Natural killer cell treated with Interleukin-12 subunit alpha and Interleukin-12 subunit beta and Interleukin-15 and Interleukin-18, amount 100 ng/mL, for 72 hours (primary cell): Measurements from ENCODE around the gene AGBL4. TPM values are rescaled to one million over a fixed set of nuclear protein-coding genes. Genes with fewer than 3 reads are reported as not detected.

Experiments used
- ATAC-seq, 2 donors: fragments of 150-1000 bp; cut with Tn5 transposase in 1 of 2; sonication (Bioruptor Pico), chemical (Tn5 transposase) in 1 of 2; 2 replicates each; pipeline ENCODE4 v1.10.0; 2021
- DNase-seq: peaks from one replicate; pipeline ENCODE4 v3.0.0; 2022; ENCODE audit warnings: low spot score
- H3K27ac Mint-ChIP-seq, 2 donors: 1 replicate in 1 of 2; 2 replicates in 1 of 2; pipeline ENCODE4 v1.8.0; 2022; ENCODE audit warnings: mixed read lengths in 2 of 2, mild to moderate bottlenecking in 1 of 2, moderate library complexity in 1 of 2
- H3K27me3 Mint-ChIP-seq, 2 donors: 1 replicate in 1 of 2; 2 replicates in 1 of 2; pipeline ENCODE4 v1.8.0; 2022; ENCODE audit warnings: mixed read lengths in 2 of 2
- H3K36me3 Mint-ChIP-seq: one replicate; pipeline ENCODE4 v1.8.0; 2022; ENCODE audit warnings: mixed read lengths
- H3K4me1 Mint-ChIP-seq, 2 donors: 1 replicate in 1 of 2; 2 replicates in 1 of 2; pipeline ENCODE4 v1.8.0; 2022; ENCODE audit warnings: low read depth in 2 of 2, mixed read lengths in 2 of 2, mild to moderate bottlenecking in 1 of 2
- H3K4me3 Mint-ChIP-seq: one replicate; pipeline ENCODE4 v1.8.0; 2022; ENCODE audit warnings: mixed read lengths
- H3K9me3 Mint-ChIP-seq: 2 replicates; pipeline ENCODE4 v1.8.0; 2022; ENCODE audit warnings: mixed read lengths
- total RNA-seq, 2 donors: library from RNA; stranded (reverse); gene quantifications; one replicate each; pipeline ENCODE4 v1.2.3, GENCODE V29; 2022

The AGBL4 gene
- total RNA-seq, 2 donors from 2014 or later: 0.19 TPM; not detected in 1

DNA sequence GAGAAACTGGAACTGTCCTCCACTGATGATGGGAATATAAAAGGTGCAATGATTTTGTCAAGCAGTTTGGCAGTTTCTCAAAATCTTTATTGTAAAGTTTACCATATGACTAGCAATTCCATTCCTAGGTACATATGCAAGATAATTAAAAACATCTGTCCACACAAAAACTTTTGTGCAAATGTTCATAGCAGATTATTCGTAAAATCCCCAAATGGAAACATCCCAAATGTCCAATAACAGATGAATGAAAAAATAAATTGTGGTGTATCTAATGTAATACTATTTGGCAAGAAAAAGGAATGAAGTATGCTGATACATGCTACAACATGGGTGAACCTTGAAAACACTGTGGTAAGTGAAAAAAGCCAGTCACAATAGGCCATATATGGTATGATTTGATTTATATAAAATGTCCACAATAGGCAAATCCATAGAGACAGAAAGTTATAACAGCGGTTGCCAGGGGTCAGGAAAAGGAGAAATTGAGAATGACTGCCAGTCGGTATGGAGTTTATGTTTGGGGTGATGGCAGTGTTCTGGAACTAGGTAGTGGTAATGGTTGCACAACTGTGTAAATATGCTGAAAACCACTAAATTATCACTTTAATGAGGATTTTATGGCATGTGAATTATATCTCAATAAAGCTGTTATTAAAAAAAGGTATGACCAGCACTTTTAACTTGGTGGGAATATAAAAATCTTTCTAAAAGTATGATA is 1165.4 kb downstream of the AGBL4 start:
- no peaks in the 10 kb centered on the region for H3K27me3 Mint-ChIP-seq
- no peak for DNase-seq
- no peaks in the 10 kb centered on the region for H3K4me1 Mint-ChIP-seq
- H3K9me3 Mint-ChIP-seq: peaks cover 10% of the 10 kb centered on the region
- no peaks in the 10 kb centered on the region for H3K36me3 Mint-ChIP-seq
- no peak for ATAC-seq
- H3K4me3 Mint-ChIP-seq: no peak overlapping the region
- no peak overlapping the region for H3K27ac Mint-ChIP-seq

GRCh38 chr1:48853006-48853405 is 1170.7 kb downstream of the AGBL4 start:
- peaks cover 3% of the 10 kb centered on the region for H3K9me3 Mint-ChIP-seq
- H3K4me3 Mint-ChIP-seq: no peak overlapping the region
- ATAC-seq: no peak

DNA sequence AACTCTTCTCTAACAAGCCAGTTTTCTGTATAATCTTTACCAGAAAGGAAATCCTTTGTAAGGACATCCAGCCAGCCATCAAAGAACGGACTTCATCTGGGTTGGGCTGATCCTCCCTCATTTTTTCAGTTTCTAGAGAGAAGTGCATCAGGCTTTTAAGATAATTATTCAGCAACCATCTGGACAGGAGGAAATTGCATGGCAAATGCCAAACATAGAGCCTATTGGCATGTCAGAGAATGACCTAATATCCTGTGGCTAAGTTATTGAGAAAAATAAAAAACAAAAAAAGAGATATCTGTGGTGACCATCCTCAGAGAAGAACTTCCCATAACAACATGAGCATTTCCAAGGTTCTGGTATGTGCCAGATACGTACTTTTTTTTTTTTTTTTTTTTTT is 1172.1 kb downstream of the AGBL4 start:
- Mint-ChIP-seq H3K9me3 (peaks cover 3% of the 10 kb centered on the region), H3K27me3 (no peaks in the 10 kb centered on the region), H3K4me1 (no peaks in the 10 kb centered on the region), H3K36me3 (no peaks in the 10 kb centered on the region), H3K27ac (no peak overlapping the region), H3K4me3 (no peak overlapping the region)
- ATAC-seq (no peak), DNase-seq (no peak)

More at GRCh38 chr1:48853006-48853405, 1170.7 kb downstream of the AGBL4 start:
- no peak for DNase-seq
- Mint-ChIP-seq H3K27ac (no peak overlapping the region), H3K27me3 (no peaks in the 10 kb centered on the region), H3K4me1 (no peaks in the 10 kb centered on the region), H3K36me3 (no peaks in the 10 kb centered on the region)

- Mint-ChIP-seq H3K4me3 (no peak overlapping the region), H3K27ac (no peak overlapping the region), H3K4me1 (no peaks in the 10 kb centered on the region), H3K9me3 (peaks cover 3% of the 10 kb centered on the region), H3K27me3 (peaks cover 4 to 8% of the 10 kb centered on the region in 2 donors), H3K36me3 (no peaks in the 10 kb centered on the region)
- DNase-seq (no peak), ATAC-seq (no peak)
Observed at GRCh38 chr1:48848035-48848434, 1175.7 kb downstream of the AGBL4 start.

DNA sequence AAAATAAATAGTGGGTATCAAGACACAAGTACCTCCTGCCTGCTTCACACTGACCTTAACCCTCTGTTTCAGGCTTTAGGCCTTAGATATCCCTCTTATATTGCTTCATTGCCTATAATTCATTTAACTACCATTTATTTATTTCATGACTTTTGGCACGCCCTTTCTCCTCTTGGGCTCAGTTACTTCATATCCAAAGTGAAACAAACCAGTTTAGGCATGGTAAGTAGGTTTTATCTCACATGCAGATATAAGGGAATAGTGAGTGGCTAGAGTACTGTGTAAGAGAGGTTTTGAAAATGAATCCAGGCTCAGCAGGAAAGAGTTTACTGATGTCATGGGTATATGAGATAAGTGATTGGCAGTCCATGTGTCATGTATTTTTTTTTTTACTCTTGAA is 1177.3 kb downstream of the AGBL4 start:
- Mint-ChIP-seq H3K4me1 (no peaks in the 10 kb centered on the region), H3K27me3 (peaks cover 4 to 17% of the 10 kb centered on the region in 2 donors), H3K36me3 (no peaks in the 10 kb centered on the region), H3K9me3 (no peaks in the 10 kb centered on the region), H3K27ac (no peak overlapping the region), H3K4me3 (no peak overlapping the region)
- ATAC-seq (no peak), DNase-seq (no peak)

- no peaks in the 10 kb centered on the region for H3K9me3 Mint-ChIP-seq
- H3K27me3 Mint-ChIP-seq: peaks cover 7 to 21% of the 10 kb centered on the region in 2 donors
- no peaks in the 10 kb centered on the region for H3K4me1 Mint-ChIP-seq
- no peak overlapping the region for H3K4me3 Mint-ChIP-seq
- H3K27ac Mint-ChIP-seq: no peak overlapping the region
- ATAC-seq (no peak), DNase-seq (no peak)
- no peaks in the 10 kb centered on the region for H3K36me3 Mint-ChIP-seq
Observed at GRCh38 chr1:48844187-48844586, 1179.6 kb downstream of the AGBL4 start.

DNA sequence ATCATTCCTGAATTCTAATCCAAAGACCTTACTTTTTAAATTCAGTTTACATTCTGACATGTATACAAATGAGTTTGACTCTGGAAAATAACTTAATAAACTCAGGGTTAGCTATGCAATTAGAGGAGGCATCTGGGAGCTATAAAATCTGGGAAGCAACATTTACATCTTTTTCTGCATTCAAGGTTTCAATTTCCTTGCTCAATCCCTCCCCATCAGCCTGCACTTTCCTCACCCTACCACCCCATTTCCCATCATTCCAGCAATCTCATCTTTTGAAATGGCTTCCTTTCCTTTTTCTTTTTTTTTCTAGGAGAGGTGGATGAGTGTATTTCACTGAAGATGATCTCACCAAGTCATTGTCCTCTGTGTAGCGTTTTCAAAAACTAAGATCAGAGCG is 1181.8 kb downstream of the AGBL4 start:
- ATAC-seq: no peak
- no peak for DNase-seq
- Mint-ChIP-seq H3K27ac (no peak overlapping the region), H3K27me3 (peaks cover 9 to 38% of the 10 kb centered on the region in 2 donors), H3K9me3 (no peaks in the 10 kb centered on the region), H3K4me3 (no peak overlapping the region), H3K4me1 (no peaks in the 10 kb centered on the region), H3K36me3 (no peaks in the 10 kb centered on the region)

GRCh38 chr1:48841461-48841860 is 1182.3 kb downstream of the AGBL4 start:
- ATAC-seq: no peak
- no peak for DNase-seq
- Mint-ChIP-seq H3K27me3 (peaks cover 10 to 38% of the 10 kb centered on the region in 2 donors), H3K27ac (no peak overlapping the region), H3K9me3 (no peaks in the 10 kb centered on the region), H3K4me1 (no peaks in the 10 kb centered on the region), H3K4me3 (no peak overlapping the region), H3K36me3 (no peaks in the 10 kb centered on the region)

- Mint-ChIP-seq H3K36me3 (no peaks in the 10 kb centered on the region), H3K9me3 (peaks cover 4% of the 10 kb centered on the region), H3K27ac (no peak overlapping the region), H3K27me3 (peaks cover 19 to 26% of the 10 kb centered on the region in 2 donors), H3K4me1 (no peaks in the 10 kb centered on the region), H3K4me3 (no peak overlapping the region)
- no peak for DNase-seq
- no peak for ATAC-seq
Observed at GRCh38 chr1:48831120-48831978, 1192.4 kb downstream of the AGBL4 start.

DNA sequence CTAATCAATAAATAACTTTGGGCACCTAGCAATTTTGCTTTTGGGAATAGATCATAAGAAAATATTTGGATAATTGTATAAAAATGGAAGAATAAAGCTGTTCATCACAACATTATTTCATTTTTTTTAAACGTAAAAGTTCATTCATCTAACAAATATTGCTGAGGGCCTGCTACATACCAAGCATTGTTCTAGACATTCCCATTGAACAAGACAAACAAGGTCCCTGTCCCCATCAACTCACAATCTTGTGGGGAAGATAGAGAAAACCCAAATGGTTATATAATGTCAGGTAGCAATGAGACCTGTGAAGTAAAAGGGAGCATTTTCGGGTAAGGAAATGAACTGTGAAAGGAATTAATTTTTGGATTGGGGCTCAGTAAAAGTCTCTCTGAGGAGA is 1193.0 kb downstream of the AGBL4 start:
- H3K4me1 Mint-ChIP-seq: no peaks in the 10 kb centered on the region
- H3K36me3 Mint-ChIP-seq: no peaks in the 10 kb centered on the region
- no peak for DNase-seq
- H3K27ac Mint-ChIP-seq: no peak overlapping the region
- H3K4me3 Mint-ChIP-seq: no peak overlapping the region
- peaks cover 16 to 22% of the 10 kb centered on the region in 2 donors for H3K27me3 Mint-ChIP-seq
- H3K9me3 Mint-ChIP-seq: peaks cover 4% of the 10 kb centered on the region
- no peak for ATAC-seq

DNA sequence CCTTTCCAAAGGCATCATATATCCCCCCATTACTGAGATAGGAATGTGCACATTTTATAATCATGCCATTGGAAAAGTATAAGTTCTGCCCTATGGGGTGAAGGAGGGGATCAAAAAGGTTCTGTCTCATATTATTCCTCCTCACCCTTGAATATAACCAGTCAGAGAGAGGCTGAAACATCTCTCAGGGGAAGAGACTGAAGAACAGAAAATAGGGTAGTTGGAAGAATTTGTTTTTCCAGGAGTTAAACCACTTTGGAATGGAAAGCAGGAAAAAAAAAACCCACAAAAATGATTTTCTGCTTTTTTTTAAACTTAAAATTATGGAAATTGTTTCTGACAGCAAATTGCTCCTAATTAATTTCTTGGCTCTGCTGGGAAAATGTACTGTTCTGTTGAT is 1194.3 kb downstream of the AGBL4 start:
- H3K4me3 Mint-ChIP-seq: no peak overlapping the region
- H3K27ac Mint-ChIP-seq: no peak overlapping the region
- no peak for ATAC-seq
- no peak for DNase-seq
- H3K27me3 Mint-ChIP-seq: peaks cover 11 to 20% of the 10 kb centered on the region in 2 donors
- peaks cover 4% of the 10 kb centered on the region for H3K9me3 Mint-ChIP-seq
- no peaks in the 10 kb centered on the region for H3K4me1 Mint-ChIP-seq
- no peaks in the 10 kb centered on the region for H3K36me3 Mint-ChIP-seq

GRCh38 chr1:48823168-48823567 is 1200.6 kb downstream of the AGBL4 start:
- DNase-seq: no peak
- Mint-ChIP-seq H3K9me3 (no peaks in the 10 kb centered on the region), H3K4me1 (no peaks in the 10 kb centered on the region), H3K36me3 (no peaks in the 10 kb centered on the region), H3K27me3 (peaks cover 7 to 9% of the 10 kb centered on the region in 2 donors), H3K4me3 (no peak overlapping the region), H3K27ac (no peak overlapping the region)
- no peak for ATAC-seq

GRCh38 chr1:48820491-48820890 is 1203.3 kb downstream of the AGBL4 start:
- Mint-ChIP-seq H3K4me3 (no peak overlapping the region), H3K4me1 (no peaks in the 10 kb centered on the region), H3K9me3 (no peaks in the 10 kb centered on the region), H3K27ac (no peak overlapping the region), H3K36me3 (no peaks in the 10 kb centered on the region), H3K27me3 (peaks cover 5 to 9% of the 10 kb centered on the region in 2 donors)
- ATAC-seq (no peak), DNase-seq (no peak)

GRCh38 chr1:48817505-48818114 is 1206.1 kb downstream of the AGBL4 start:
- Mint-ChIP-seq H3K27ac (no peak overlapping the region), H3K4me3 (no peak overlapping the region), H3K36me3 (no peaks in the 10 kb centered on the region), H3K27me3 (peaks cover 0 to 4% of the 10 kb centered on the region in 2 donors), H3K9me3 (no peaks in the 10 kb centered on the region), H3K4me1 (no peaks in the 10 kb centered on the region)
- DNase-seq (no peak), ATAC-seq (no peak)
